Measurements from ENCODE around the gene CACNA1B.
"Not testable (repeated sequence)": the region's sequence is repeated elsewhere in the genome, so short reads cannot be mapped to it uniquely, and the experiment has no call there.

CACNA1B gene

DNA sequence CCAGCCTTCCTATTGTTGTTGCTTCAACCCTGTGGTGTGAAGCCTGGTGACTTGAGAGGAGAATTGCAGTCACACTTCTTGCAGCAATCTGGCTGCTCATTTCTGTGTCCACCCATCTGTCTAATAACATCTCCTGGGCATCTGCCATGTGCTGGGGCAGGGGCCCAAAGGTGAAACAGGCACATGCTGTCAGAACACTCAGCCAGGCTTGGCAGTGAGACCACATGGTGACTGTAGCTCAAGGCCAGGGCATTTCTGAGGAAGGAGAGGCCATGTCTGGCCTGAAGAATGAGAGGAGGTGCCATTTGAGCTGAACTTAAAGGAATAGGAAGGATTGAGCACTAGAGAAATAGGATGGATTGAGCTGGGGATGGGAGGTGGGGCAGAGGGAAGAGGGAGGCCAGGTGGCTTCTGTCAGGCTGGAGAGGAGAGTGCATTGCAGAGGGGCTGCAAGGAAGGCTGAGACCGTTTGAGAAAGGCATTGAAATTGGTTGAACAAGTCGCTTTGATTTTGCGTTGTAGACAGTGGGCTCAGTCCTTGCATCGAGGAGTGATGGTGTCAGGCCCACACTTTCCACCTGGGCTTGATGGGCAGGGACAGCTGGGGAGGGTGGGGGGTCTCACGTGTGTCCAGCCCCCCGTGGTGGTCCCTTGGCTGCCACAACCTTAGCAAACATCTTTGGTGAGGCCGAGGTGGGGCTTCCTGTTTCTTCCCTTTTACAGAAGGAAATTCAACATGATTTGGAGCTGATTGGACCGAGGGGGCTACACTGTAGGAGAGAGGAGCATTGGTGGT lies 222.4 kb downstream of the CACNA1B start:
- no peak for DNase-seq (ENCODE audit: low read depth)

- no peak for DNase-seq (ENCODE audit: low read depth)
Measured at GRCh38 chr9:138100711-138101350, 223.2 kb downstream of the CACNA1B start.

DNA sequence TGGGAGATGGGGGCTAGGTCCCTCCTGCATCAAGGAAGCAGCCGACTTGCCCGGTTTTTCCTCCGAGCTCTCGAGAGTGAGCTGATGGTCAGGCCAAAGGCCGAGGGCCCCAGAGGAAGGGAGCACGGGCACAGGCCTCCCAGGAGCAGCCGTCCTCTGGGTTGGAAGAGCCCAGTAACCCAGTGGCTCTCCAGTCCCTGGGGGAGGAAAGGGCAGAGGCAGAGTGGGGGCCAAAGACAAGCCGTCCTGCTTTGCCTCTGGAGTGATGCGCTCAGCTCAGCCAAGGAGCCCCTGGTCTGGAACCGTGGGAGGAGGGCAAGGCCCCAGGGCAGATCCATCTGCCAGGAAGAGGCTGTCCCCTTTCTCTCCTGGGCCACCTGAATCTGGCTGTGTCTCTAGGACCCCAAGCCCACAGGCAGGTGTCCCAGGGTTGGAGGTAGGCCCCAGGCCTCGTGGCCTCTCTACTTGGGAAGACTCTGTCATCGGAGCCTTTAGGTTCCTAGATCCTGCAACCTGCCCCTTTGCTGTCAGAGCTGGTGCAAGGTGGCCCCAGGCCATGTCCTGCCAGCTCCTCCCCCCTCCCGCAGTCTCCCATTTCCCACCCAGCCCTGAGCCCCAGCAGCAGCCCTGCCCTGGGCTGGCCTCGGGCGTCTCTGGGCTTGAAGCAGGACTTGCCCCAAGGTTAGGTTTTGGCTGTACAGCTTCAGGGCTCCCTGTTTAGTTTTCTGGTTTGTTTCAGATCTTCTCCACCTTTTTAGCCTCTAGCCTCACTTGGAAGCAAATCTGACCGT lies 224.1 kb downstream of the CACNA1B start:
- DNase-seq (ENCODE audit: low read depth) = no peak

DNA sequence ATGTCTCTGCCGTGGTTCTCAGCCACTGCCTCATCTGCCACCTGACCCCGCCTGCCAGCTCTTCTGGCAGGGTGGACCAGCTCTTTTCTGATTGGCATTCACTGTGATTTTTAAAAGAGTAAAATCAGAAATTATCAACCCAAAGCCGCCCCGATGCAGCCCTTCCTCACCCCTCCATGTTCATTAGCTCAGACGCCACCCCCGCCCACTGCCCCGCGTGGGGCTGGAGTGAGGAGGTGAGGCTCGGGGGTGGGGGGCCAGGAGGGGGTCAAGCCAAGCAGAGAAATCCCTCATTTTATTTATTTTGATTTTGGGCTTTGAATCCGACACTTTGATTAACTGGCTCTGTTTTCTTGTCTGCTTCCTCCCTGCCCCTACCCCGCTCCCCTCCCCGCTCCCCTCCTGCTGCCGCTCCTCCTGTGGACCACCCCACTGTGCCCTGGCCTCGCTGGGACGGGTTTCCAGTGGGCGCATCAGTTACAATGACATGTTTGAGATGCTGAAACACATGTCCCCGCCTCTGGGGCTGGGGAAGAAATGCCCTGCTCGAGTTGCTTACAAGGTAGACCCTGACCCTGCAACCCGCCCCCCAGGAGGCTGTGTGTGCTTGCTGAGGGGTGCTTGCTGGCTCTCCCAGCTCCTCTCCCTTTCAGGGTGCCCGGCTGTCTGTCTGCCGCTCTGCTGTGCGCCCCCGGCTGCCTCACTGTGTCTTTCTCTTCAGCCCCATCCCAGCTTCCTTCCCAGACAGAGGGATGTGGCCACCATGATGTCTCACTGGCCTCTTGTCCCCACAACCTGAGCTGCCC lies 224.9 kb downstream of the CACNA1B start:
- no peak for DNase-seq (ENCODE audit: low read depth)

GRCh38 chr9:138103111-138103848 lies 225.7 kb downstream of the CACNA1B start:
- DNase-seq (ENCODE audit: low read depth) = no peak

DNA sequence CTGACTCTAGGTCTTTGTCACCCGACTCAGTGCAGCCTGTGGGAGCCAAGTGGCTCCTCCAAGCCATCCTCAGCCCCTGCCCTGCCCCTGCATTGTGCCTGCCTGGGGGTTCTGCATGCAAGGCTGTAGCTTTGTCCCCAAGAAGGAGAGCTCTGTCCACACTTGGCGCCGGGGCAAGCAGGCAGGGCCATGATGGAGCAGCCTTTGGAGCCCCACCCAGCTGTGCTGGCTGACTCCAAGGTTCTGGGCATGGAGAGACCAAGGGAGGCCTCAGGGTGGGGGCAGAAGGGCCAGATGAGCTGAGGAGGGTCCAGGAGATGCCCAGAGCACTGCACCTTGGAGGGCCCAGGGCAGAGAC lies 226.2 kb downstream of the CACNA1B start:
- DNase-seq (ENCODE audit: low read depth) = no peak

- no peak for DNase-seq (ENCODE audit: low read depth)
Measured at GRCh38 chr9:138104251-138105122, 226.9 kb downstream of the CACNA1B start.

DNA sequence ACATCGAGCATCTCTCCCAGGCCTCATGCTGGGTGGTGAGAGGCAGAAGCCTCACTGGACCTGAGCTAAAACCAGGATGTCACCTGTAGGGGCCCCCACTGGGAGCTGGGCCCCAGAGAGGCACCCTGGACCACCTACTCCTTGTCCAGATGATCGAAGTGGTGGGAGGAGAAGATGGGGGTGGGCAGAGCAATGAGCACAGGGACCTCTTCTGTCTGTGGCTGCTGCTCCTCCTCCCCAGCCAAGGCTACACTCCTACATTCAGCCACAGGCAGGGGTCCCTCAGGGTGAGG lies 227.5 kb downstream of the CACNA1B start:
- DNase-seq (ENCODE audit: low read depth) = no peak

- DNase-seq (ENCODE audit: low read depth) = no peak
Measured at GRCh38 chr9:138105561-138106505, 228.3 kb downstream of the CACNA1B start.

GRCh38 chr9:138107039-138107438 lies 229.5 kb downstream of the CACNA1B start:
- DNase-seq (ENCODE audit: low read depth) = not testable (repeated sequence)

DNA sequence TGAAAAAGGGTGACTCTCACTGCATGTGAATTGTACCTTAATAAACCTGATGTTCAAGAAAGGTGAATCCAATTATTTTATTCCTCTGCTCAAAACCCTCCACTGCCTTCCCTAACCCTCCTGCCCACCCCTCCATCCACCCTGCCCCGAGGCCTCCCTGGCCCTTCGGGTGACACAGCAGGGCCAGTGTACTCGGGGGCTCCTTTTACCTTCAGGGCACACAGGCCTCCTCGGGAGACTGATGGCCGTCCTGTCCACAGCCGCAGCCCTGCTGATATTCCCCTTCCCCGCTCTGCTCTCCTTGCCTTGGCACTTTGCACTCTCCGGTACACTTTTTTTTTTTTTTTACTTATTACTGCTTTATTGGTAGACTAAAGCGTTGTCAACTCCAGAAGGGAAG lies 234.0 kb downstream of the CACNA1B start:
- DNase-seq (ENCODE audit: low read depth) = no peak

GRCh38 chr9:138112090-138112748 lies 234.6 kb downstream of the CACNA1B start:
- no peak for DNase-seq (ENCODE audit: low read depth)

DNA sequence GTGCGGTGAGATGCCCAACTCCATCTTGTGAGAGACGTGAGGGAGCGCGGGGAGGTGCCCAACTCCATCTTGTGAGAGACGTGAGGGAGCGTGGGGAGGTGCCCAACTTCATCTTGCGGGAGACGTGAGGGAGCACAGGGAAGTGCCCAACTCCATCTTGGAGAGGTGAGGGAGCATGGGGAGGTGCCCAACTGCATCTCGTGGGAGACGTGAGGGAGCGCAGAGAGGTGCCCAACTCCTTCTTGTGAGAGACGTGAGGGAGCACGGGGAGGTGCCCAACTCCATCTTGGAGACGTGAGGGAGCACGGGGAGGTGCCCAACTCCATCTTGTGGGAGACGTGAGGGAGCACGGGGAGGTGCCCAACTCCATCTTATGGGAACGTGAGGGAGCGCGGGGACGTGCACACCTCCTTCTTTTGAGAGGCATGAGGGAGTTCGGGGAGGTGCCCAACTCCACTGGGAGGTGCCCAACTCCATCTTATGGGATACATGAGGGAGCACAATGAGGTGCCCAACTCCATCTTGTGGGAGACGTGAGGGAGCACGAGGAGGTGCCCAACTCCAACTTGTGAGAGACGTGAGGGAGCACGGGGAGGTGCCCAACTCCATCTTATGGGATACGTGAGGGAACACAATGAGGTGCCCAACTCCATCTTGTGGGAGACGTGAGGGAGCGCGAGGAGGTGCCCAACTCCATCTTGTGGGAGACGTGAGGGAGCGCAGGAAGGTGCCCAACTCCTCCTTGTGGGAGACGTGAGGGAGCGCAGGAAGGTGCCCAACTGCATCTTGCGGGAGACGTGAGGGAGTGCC lies 235.4 kb downstream of the CACNA1B start:
- DNase-seq (ENCODE audit: low read depth) = no peak

GRCh38 chr9:138113701-138114325 lies 236.2 kb downstream of the CACNA1B start:
- DNase-seq (ENCODE audit: low read depth) = not testable (repeated sequence)

- no peak for DNase-seq (ENCODE audit: low read depth)
Measured at GRCh38 chr9:138114501-138115245, 237.1 kb downstream of the CACNA1B start.

GRCh38 chr9:138115506-138115905 lies 237.9 kb downstream of the CACNA1B start:
- DNase-seq (ENCODE audit: low read depth) = no peak

GRCh38 chr9:138116521-138116920 lies 238.9 kb downstream of the CACNA1B start:
- DNase-seq (ENCODE audit: low read depth) = no peak

Measured in stimulated activated CD8-positive, alpha-beta memory T cell treated with anti-CD3 and anti-CD28 coated beads, Interleukin-15, amount 100 ng/mL, for 1 hour (primary cell).